ENCODE measurements around the gene BPIFB1.

The BPIFB1 gene

DNA sequence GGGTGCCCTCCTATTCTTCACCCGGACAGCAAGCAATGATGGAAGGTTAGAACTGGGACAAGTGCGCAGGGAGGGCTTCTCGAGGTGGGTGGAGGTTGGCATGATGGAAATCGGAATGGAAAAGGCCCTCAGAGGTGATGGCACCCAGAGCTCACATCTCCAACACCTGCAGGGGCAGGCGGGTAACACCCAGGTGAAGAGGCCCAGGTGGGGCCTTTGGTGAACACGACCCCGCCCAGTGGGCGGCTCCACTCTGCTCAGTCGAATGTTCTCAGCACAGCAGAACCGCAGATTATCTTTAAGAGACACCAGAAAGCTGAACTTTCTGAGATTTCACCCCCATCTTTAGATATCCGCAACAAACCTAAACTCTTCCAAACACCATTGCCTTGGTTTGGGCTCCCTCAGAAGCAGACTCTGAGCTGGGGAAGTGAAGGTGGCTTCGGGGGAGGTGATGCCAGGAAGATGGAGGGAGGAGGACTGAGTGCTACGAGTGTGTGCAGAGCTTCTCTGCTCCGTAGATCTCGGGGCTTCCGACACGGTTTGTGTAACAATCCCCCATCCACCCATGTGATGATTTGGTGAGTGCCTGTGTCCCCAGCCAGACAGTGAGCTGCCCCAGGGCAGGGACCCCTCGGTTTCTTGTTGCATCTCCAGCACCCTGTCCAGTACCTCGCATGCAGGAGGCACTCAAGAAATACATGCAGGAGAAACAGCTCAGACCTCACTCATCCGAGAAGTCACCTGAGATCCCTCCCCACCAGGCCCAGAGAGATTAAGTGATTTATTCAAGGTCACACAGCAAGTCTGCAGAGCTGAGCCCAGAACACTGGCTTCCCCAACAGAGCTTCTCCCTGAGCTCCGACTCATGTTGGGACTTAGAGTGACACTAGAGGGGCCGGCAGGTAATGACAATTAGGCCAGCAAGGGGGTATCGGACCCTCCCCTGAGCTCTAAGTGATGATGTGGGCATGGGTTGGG is 45.4 kb downstream of the BPIFB1 start:
- DNase-seq: no peak
- no peak for ATAC-seq

DNA sequence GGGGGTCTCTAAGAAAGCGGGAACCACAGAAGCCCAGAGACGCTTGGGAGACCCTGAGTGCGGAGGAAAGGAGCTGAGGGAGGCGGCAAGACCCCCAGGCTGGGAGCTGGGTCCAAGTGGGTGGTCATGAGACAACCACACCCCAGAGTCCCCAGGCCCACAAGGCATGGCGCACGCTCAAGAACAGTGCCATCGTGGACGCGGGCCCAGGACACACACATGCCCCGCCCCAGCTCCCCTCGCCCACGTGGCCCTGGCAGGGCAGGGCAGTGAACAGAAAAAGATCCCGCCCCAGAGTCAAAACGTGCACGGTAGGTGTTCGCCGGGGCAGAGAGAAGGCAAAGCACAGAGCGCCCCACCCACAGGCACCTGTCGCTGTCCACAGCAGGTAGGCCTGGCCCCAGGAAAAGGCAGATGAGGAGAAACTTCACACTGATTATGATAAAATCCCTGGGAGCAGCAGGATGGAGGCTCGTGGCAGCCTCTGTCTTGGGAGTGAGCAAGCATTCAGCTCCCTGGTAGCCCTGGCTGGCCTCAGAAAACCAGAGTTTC is 50.0 kb downstream of the BPIFB1 start:
- ATAC-seq: no peak
- no peak for DNase-seq

DNA sequence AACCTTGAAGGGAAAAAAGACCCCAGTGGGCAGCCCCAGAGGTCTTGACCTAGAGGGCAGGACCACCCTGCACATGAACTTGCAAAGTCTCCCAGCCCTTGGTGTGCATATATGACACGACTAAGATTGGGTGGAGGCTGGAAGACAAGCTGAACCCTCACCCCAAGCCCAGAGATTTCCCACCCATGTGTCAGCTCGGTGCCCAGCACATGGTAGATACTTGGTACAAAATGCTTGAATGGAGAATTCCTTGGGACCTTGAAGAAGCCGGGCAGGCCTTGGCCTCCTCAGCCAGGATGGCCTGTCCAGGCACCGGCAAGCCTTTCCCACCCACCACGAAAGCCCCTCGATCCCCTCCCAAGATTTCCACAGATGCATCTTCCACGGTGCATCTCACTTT is 50.6 kb downstream of the BPIFB1 start:
- no peak for DNase-seq
- ATAC-seq: no peak

DNA sequence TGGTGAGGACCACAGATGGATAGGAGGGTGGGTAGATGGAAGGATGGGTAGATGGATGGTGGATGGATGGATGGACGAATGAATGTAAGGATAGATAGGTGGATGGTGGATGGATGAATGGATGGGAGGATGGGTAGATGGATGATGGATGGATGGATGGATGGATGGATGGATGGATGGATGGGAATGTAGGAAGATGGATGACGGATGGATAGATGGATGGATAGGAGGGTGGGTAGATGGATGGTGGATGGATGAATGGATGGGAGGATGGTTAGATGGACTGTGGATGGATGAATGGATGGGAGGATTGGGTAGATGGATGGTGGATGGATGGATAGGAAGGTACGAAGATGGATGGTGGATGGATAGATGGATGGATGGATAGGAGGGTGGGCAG is 51.1 kb downstream of the BPIFB1 start:
- DNase-seq (no peak), ATAC-seq (no peak)

DNA sequence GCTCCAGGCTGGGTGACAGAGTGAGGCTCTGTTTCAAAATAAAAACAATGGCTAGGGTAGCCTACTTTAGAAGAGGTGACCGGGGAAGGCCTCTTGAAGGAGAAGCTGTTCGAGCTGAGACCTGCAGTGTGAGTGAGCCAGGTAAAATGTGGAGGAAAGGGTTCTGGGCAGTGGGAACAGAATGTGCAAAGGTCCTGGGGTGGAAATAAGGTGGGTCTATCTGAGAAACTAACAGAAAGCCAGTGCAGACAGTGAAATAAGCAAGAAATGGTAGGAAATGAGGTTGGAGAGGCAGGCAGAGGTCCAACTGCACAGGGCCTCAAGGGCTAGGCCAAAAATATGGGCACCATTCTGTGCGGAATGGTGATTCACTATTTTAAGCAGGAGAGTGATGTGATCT is 53.4 kb downstream of the BPIFB1 start:
- no peak for ATAC-seq
- DNase-seq: no peak

DNA sequence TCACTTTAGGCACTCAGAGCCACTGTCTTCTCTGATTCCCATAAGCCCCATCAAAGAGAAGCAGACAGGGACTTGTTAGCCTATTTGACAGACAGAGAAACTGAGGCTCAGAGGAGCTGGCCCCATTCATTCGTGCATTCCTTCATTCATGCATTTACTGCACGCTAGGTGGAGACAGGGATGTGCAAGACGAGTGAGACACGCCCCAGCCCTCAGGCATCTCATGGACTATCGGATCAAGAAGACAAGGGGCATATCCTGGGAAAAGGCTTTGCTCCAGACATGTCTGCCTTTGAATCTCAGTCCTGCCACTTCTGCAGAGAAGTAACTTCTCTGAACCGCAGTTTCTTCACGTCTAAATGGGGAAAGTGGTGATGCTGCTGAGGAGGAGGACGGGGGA is 54.1 kb downstream of the BPIFB1 start:
- DNase-seq (no peak), ATAC-seq (no peak)

DNA sequence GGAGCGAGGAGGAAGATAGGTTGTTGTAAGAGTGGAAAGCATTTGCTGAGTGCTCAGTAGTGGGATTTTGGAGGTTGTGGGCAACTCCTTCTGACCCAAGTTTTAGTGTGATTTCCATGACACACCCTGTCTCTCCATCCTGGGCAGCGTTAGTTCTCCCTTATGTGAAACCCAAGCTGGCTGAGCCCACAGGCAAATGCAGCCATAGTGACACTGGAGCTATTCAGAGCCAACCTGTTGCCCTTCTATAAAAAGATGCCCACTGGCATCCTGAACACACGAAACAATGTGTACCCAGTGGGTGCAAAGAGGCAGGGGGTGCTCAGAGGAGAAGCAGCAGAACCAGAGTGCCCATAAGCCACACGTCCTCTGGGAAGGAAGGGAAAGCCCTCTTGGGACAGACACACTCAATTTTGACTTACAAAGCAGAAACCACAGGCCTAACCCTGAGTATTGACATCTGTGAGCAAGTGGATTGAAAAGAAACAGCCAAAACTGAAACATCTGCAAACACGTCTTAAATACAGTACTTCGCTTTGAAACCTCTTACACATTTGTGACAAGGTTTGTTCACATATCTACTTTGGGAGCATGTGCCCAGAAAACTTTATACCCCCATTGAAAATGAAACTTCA is 54.6 kb downstream of the BPIFB1 start:
- ATAC-seq: no peak
- DNase-seq: no peak

DNA sequence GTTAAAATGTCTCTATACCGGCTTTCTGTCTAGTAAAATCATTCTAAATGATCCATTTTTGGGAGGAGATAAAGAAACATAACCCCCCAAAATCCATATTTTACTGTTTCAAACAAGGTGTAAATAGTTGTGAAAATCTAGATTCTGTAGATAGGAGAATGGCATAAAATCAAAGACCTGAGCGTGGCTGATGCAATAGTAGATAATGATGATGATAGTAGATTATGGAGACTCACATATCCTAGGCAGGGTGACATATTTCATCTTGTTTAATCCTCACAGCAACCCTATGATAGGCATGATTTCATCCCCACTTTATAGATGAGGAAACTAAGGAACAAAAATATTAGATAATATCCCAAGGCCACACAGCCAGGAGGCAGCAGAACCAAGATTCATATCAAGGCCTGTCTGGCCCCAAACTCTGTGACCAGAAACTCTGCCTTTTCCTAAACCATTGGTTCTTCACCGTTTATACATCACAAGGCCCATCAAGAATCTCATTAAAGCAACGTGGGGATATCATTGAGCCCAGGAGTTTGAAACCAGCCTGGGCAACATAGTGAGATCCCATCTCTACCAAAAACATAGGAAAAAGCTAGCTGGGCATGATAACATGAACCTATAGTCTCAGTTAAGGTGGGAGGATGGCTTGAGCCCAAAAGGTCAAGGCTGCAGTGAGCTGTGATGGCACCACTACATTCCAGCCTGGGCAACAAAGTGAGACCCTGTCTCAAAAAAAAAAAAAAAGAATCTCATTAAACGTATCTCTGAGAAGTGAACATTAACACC is 55.6 kb downstream of the BPIFB1 start:
- ATAC-seq (no peak), DNase-seq (no peak)

DNA sequence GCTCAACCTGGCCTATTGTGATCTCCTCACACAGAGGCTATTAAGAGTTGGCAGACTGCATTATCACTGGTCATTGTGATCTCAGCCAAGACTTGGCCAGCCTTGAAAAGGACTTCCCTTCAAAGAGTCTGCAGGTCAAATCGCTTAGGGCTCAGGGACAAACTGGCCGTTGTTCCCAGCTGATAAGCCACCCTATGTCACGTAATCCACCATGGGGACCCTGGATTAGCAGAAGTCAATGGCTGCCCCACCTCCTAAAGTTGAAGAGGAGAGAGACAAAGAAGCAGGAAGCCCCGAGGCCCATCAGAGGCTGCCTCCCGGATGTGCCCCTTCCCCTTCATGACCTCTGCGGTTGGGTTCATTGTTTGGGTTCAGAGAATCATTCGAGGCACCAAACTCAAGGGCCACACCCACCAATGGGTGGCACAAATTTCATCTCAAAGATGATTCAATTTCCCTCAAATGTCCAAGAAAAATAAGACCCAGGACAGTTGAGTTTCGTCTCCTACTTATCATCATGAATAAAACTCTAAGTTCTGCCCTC is 56.6 kb downstream of the BPIFB1 start:
- DNase-seq (no peak), ATAC-seq (no peak)

DNA sequence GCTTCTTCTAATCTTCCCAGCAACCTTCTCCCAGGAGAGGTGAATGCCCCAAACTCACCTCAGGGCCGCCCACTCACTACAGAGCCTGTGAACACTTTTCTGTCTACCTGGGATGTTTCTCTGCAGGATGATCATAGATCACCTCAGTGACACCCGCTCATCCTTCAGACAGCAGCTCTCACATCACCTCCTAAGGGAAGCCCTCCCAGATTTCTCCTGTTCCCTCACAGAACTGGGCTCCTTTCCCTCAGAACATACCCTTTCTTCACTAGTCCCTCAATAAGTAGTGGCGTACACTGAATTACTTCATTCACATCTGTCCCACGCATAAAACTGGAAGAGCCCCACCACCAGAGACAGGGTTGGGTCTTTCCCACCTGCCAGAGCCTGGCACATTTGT is 60.5 kb downstream of the BPIFB1 start:
- DNase-seq (no peak), ATAC-seq (no peak)

DNA sequence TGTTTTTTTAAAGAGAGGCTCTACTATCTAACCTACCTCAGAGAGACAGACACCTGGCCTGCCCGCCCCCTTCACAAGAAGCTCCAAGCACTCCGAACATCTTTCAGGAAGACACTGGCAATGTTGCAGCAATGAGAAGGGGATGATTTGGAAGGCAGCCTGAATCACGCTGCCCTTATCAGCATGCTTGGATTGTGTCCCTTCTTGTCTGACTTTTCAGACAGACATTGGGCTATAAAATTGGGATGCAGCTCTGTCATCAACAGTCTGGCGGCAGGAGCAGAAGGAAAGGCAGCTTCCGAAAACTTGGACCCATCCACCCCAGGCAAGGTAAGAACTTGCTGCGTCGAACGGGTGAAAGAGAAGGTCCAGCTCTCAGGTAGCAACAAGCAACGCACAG is 62.3 kb downstream of the BPIFB1 start:
- ATAC-seq (no peak), DNase-seq (no peak)

DNA sequence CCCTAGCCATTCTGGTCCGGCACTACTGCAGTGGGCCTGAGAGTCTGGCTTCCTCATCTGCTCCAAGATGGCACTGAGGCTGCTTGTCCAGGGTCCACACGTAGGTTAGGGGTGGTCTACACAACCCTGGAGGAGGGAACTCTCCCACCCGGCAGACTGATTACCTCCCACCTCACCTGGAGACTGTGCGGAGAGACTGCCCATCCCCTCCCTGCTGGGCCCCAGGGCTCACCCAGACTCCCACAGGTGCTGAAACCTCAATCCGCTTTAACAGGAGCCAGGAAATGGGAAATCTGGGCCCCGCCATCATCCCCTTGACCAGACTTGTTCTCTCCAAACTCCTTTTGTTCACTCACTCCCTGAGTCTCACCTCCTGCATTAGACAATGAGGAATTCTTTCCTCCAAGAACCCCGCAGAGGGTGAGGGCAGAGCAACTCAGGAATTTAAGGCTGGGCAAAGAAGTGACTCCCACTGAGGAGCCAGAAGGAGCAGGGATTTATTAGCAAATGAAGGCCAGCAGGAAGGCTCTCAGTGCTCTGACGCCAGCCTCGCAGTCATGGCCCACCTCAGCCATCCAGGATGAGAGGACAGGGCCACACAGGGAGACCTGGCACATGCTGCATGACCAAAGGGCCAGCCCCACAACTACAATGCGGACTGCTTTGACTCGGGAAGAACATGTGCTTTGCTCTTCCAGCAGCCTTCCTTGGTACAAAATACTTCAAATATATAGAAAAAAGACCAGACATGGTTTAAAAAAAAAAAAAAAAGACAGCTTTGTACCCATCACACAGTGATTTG is 65.3 kb downstream of the BPIFB1 start:
- ATAC-seq: no peak

DNA sequence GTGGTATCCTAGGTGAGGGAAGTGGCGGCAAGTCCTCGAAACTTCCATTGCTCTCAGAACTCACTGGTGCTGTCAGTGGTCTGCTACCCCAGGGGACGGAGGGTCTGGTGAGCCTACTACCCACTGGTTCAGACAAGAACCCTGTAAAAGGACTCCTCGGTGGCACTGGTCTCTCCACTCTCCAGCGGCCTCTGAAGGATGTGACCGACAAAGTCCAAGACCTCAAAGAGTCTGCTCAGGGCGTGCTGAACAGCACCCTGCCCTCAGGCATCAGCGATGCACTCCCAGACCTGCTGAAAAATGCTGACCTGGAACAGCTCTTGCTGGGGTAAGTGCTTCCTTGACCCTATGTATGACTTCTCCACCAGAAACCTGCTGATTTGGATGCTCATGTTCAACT is 66.5 kb downstream of the BPIFB1 start:
- no peak for ATAC-seq

More for the DNA sequence above, 65.3 kb downstream of the BPIFB1 start:
- DNase-seq: no peak

DNA sequence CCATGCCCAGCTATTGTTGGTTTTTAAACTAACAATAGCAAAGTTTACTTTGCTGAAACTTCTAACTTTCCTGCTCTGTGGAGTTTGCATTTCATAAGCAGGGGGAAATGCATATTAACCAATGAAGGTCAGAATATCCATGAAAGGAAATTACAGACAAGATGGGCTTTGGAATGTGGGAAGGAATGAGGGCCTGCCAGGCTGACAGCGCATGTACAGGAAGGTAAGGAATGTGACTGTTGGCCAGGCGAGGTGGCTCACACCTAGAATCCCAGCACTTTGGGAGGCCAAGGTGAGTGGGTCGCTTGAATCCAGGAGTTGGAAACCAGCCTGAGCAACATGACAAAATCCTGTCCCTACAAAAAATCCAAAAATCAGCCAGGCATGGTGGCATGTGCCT is 68.7 kb downstream of the BPIFB1 start:
- ATAC-seq (no peak), DNase-seq (no peak)

More for the DNA sequence above, 66.5 kb downstream of the BPIFB1 start:
- no peak for DNase-seq

DNA sequence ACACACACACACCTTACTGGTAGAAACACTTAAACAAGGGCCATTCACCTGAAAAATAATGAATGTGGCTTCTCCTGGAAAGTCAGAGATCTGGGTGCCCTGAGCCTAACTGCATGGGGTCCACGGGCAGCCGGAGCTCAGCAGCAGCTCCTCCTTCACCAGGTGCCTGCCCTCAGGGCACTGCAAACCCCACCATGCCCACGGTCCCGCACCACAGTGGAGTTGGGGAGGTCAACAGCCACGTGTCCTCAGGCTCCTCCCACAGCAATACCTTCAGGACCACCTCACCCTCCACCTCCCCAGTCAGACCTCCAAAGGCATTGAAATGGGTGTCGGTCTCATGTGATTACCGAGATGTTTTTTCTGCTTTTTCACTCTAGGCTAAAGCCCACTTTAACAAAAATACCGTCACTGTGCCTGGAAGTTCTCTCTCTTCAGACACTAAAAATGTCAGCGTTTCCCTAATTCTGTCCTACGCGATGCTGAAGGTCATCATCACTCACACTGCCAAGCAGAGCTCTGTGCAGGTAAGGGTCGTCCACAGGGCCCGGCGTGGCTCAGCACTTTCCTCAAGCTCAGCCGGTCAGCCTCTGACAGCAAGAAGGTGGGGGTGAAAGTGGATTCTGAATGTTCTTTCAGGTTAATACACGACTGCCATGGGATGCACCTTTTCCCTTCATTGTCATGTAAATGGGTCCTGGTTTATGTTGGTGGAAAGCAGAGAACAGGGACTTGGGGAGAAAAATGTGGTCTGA is 69.4 kb downstream of the BPIFB1 start:
- DNase-seq (no peak), ATAC-seq (no peak)

DNA sequence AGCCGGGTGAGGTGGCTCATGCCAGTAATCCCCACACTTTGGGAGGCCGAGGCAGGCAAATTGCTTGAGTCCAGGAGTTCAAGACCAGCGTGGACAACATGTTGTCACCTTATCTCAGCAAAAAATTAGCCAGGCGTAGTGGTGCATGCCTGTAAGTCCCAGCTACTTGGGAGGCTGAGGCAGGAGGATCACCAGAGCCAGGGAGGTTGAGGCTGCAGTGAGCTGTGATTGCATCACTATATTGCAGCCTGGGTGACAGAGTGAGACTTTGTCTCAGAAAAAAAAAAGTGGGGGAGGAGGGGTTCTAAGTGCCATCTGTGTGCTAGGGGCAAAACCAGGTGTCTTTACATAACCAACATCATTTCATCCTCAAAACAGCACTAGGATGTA is 70.0 kb downstream of the BPIFB1 start:
- ATAC-seq: no peak
- no peak for DNase-seq

Measured in stimulated activated naive CD8-positive, alpha-beta T cell treated with anti-CD3 and anti-CD28 coated beads, Interleukin-15, Interleukin-2, amounts not matched to agents 100 U/mL and 50 U/mL, for 24 hours (primary cell).